GM21723 (cell line): ENCODE measurements around the gene SLBP.
"Not testable (repeated sequence)": the region's sequence is repeated elsewhere in the genome, so short reads cannot be mapped to it uniquely, and the experiment has no call there.

Source experiments
- ATAC-seq: cut with Tn5 transposase; IDR thresholded peaks from one replicate; pipeline ENCODE4 v1.9.1; 2021; ENCODE audit warnings: mild to moderate bottlenecking, moderate library complexity; ENCODE audit not compliant: unreplicated experiment

Gene SLBP

GRCh38 chr4:1683261-1683735 lies 28.8 kb downstream of the SLBP start:
- ATAC-seq: no peak

GRCh38 chr4:1682860-1683259 lies 29.3 kb downstream of the SLBP start:
- ATAC-seq: no peak

DNA sequence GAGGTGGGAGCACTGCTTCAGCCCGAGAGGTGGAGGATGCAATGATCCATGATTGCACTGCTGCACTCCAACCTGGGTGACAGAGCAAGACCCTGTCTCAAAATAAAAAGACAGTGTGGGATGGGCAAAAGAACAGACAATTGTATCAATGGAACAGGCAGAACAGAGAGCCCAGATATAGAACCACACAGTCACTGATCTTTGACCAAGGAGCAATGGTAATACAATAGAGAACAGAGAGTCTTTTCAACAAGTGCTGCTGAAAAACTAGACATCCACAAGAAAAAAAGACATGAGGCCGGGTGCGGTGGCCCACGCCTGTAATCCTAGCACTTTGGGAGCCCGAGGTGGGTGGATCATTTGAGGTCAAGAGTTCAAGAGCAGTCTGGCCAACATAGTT lies 33.9 kb downstream of the SLBP start:
- ATAC-seq: no peak

GRCh38 chr4:1676605-1677525 lies 35.3 kb downstream of the SLBP start:
- no peak for ATAC-seq

DNA sequence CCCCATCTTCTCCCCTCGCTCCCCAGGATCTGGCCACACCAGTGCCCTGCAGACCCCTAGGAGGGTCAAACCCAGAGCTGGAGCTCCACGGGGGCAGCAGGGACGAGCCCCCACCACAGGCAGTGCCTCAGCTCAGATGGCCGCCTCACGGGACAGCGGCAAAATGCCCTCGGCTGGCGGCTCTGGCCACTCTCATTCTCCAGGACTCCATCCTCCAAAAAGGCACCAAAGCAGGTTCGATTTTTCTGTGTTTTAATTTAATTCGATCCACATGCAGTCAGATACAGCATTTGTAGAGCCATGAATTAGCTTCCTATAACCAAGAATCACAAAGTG lies 36.3 kb downstream of the SLBP start:
- ATAC-seq: no peak

DNA sequence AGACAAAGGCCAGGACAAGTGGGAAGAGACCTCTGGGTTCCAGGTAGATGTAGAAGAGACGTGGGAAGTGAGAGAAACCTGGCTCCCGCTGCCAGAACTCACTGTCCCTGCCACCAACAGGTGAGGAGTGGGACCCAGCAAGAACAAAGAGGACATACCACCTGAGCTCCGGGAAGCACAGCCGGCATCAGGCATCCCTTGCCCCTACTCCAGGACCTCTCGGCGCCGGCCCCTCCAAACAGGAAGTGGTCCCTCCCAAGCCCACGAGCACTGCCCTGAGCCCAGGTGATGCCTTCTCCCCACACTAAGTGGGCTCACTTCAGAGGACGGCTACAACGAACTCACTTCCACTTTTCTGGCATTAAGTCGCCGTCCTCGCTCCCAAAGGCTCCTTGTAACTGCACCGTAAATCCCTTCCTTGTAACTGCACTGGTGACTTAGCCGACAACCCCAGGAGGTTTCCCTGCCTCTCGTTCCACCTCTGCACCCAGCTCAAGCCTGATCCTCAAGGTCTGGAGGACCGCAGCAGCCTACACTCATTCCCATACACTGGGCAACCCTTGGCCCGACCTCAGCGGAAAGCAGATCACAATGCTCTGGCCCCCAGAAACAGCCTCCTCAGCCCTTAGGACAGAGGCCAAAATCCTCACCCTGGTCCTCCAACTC lies 36.9 kb downstream of the SLBP start:
- no peak for ATAC-seq

- ATAC-seq: no peak
Measured at GRCh38 chr4:1674682-1675081, 37.4 kb downstream of the SLBP start.

DNA sequence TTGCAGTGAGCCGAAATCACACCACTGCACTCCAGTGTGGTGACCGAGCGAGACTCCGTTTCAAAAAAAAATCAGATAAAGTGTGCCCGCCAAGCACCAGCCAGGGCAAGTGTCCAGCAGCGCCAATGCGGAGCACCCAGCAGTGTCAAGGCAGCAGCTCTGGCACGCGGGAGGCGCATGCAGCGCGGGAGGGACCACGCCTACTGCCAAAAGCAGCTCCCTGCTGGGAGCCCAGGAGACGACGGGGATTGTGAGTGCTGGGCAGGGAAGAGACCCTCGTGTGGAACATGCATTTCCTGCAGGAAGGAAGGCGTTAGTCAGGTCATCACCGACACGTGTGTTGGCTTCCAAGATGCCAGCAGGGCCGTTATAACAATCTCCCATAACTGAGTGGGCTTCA lies 38.4 kb downstream of the SLBP start:
- ATAC-seq: no peak

GRCh38 chr4:1671011-1671410 lies 41.1 kb downstream of the SLBP start:
- ATAC-seq: not testable (repeated sequence)

- ATAC-seq: no peak
Measured at GRCh38 chr4:1670279-1670678, 41.8 kb downstream of the SLBP start.

- no peak for ATAC-seq
Measured at GRCh38 chr4:1669850-1670249, 42.3 kb downstream of the SLBP start.

DNA sequence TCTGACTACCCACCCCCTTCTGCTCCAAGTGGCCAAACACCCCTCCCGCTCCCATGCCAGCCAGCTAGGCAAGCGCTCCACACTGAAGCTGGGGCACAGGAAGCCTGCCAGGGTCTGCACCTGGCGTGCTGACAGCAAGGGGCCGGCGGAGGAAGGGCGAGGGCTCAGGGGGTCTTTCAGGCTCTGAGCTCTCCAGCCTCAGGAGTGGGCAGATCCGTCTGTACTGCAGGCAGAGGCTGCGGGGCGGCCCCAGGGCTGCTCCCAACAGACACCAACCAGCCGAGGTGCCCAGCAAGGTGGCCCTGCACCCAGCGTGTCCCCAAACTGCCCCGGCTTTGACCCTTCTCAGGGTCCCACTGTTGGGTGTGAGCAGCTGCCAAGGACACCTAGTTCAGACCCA lies 42.8 kb downstream of the SLBP start:
- no peak for ATAC-seq

GRCh38 chr4:1668488-1668840 lies 43.7 kb downstream of the SLBP start:
- no peak for ATAC-seq

GRCh38 chr4:1667273-1667672 lies 44.8 kb downstream of the SLBP start:
- ATAC-seq: no peak

DNA sequence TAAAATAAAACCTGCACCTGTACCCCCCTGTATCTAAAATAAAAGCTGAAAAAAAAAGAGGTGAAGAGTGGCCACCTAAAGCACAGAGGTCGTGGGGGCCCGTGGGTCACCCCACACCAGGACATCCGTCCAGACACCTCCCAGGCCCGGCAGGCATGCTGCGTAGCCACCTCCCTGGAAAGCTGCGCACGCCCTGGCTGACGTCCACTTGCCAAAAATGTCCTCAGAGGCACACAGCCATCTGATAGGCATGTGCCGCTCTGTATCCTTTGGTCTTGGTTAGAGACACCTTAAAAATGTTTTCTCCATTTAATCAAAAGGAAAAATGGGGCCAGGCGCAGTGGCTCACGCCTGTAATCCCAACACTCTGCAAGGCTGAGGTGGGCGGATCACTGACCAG lies 45.7 kb downstream of the SLBP start:
- no peak for ATAC-seq

- ATAC-seq: no peak
Measured at GRCh38 chr4:1664141-1664540, 48.0 kb downstream of the SLBP start.

GRCh38 chr4:1663549-1663948 lies 48.6 kb downstream of the SLBP start:
- no peak for ATAC-seq

DNA sequence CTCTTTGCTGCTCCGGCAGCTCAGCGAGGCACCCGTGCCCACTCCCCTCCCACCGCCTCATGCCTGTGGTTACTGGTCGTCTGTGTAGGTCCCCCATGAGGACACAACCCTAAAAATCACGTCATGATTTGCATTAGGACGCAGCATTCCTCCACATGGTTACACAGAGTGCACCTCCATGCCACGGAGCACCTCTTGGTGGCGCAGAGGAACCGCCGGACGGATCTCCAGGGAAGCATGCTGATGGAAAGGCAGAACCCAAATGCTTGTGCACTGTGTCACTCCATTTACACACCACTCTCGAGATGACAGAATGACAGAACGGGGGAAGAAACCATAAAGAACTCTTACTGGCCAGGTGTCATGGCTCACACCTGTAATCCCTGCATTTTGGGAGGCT lies 50.4 kb downstream of the SLBP start:
- no peak for ATAC-seq

GRCh38 chr4:1660948-1661677 lies 51.0 kb downstream of the SLBP start:
- ATAC-seq: no peak

- no peak for ATAC-seq
Measured at GRCh38 chr4:1659104-1660043, 52.7 kb downstream of the SLBP start.

GRCh38 chr4:1658581-1658980 lies 53.5 kb downstream of the SLBP start:
- ATAC-seq: no peak
